Measurements from ENCODE around the gene CBLIF.

Gene CBLIF

GRCh38 chr11:59800390-59801025 lies 44.8 kb downstream of the CBLIF start:
- Histone ChIP-seq H3K27ac (ENCODE audit: low read depth, low read length) (no peak overlapping the region), H4K20me1 (ENCODE audit: low read depth, low read length) (no peaks in the 10 kb centered on the region), H3K79me2 (ENCODE audit: insufficient read depth, low read length) (no peaks in the 10 kb centered on the region), H3K9me2 (replicated peaks; ENCODE audit: insufficient read depth, low read length) (no peaks in the 10 kb centered on the region), H3K27me3 (ENCODE audit: low read length) (no peaks in the 10 kb centered on the region), H3K36me3 (ENCODE audit: low read length) (no peaks in the 10 kb centered on the region), H3K9me3 (ENCODE audit: insufficient read depth, low read length) (no peaks in the 10 kb centered on the region), H3K4me2 (ENCODE audit: low read depth, low read length, poor library complexity, severe bottlenecking) (no peak overlapping the region), H3F3A (ENCODE audit: insufficient read depth) (no peaks in the 10 kb centered on the region), H3K4me3 (ENCODE audit: insufficient read depth, low read length, poor library complexity, severe bottlenecking) (no peak overlapping the region), H2AFZ (ENCODE audit: low read depth, low read length, severe bottlenecking) (no peak overlapping the region), H3K9ac (ENCODE audit: low read length) (no peak overlapping the region)
- TF ChIP-seq EZH2phosphoT487 (conservative IDR thresholded peaks at IDR 0.05; ENCODE audit: low read length) (no peak), CTCF (IDR thresholded peaks at IDR 0.05; ENCODE audit: insufficient read depth, low read length, poor library complexity, severe bottlenecking) (no peak)

- no peak overlapping the region for H3K4me2 ChIP-seq (ENCODE audit: low read depth, low read length, poor library complexity, severe bottlenecking)
- TF ChIP-seq CTCF (IDR thresholded peaks at IDR 0.05; ENCODE audit: insufficient read depth, low read length, poor library complexity, severe bottlenecking) = no peak
- no peak for TF ChIP-seq EZH2phosphoT487 (conservative IDR thresholded peaks at IDR 0.05; ENCODE audit: low read length)
- no peaks in the 10 kb centered on the region for H3K9me2 ChIP-seq (replicated peaks; ENCODE audit: insufficient read depth, low read length)
- H3K9me3 ChIP-seq (ENCODE audit: insufficient read depth, low read length) = no peaks in the 10 kb centered on the region
- no peaks in the 10 kb centered on the region for H3K79me2 ChIP-seq (ENCODE audit: insufficient read depth, low read length)
- H3F3A ChIP-seq (ENCODE audit: insufficient read depth) = no peaks in the 10 kb centered on the region
- no peak overlapping the region for H3K4me3 ChIP-seq (ENCODE audit: insufficient read depth, low read length, poor library complexity, severe bottlenecking)
- H3K9ac ChIP-seq (ENCODE audit: low read length) = no peak overlapping the region
- no peak overlapping the region for H2AFZ ChIP-seq (ENCODE audit: low read depth, low read length, severe bottlenecking)
- H3K27ac ChIP-seq (ENCODE audit: low read depth, low read length) = no peak overlapping the region
- H3K36me3 ChIP-seq (ENCODE audit: low read length) = no peaks in the 10 kb centered on the region
- no peaks in the 10 kb centered on the region for H4K20me1 ChIP-seq (ENCODE audit: low read depth, low read length)
- no peaks in the 10 kb centered on the region for H3K27me3 ChIP-seq (ENCODE audit: low read length)
Observed at GRCh38 chr11:59794417-59794816, 50.9 kb downstream of the CBLIF start.

- TF ChIP-seq EZH2phosphoT487 (conservative IDR thresholded peaks at IDR 0.05; ENCODE audit: low read length) = no peak
- TF ChIP-seq CTCF (IDR thresholded peaks at IDR 0.05; ENCODE audit: insufficient read depth, low read length, poor library complexity, severe bottlenecking) = no peak
- H3K36me3 ChIP-seq (ENCODE audit: low read length) = no peaks in the 10 kb centered on the region
- H3K27ac ChIP-seq (ENCODE audit: low read depth, low read length) = no peak overlapping the region
Observed at GRCh38 chr11:59792507-59792906, 52.8 kb downstream of the CBLIF start.

More at GRCh38 chr11:59792507-59792906, 52.8 kb downstream of the CBLIF start:
- H3K9me2 ChIP-seq (replicated peaks; ENCODE audit: insufficient read depth, low read length) = no peaks in the 10 kb centered on the region
- no peaks in the 10 kb centered on the region for H3K9me3 ChIP-seq (ENCODE audit: insufficient read depth, low read length)
- H3K27me3 ChIP-seq (ENCODE audit: low read length) = no peaks in the 10 kb centered on the region
- H3F3A ChIP-seq (ENCODE audit: insufficient read depth) = no peaks in the 10 kb centered on the region
- H3K4me2 ChIP-seq (ENCODE audit: low read depth, low read length, poor library complexity, severe bottlenecking) = no peak overlapping the region
- no peak overlapping the region for H3K9ac ChIP-seq (ENCODE audit: low read length)
- no peak overlapping the region for H2AFZ ChIP-seq (ENCODE audit: low read depth, low read length, severe bottlenecking)
- H3K79me2 ChIP-seq (ENCODE audit: insufficient read depth, low read length) = no peaks in the 10 kb centered on the region
- no peak overlapping the region for H3K4me3 ChIP-seq (ENCODE audit: insufficient read depth, low read length, poor library complexity, severe bottlenecking)
- H4K20me1 ChIP-seq (ENCODE audit: low read depth, low read length) = no peaks in the 10 kb centered on the region
